HG03108 (cell line): ENCODE results near the gene RNU5D-1.
"Not testable (repeated sequence)": the region's sequence is repeated elsewhere in the genome, so short reads cannot be mapped to it uniquely, and the experiment has no call there.

Experiments
- ATAC-seq: cut with Tn5 transposase; IDR thresholded peaks from one replicate; pipeline ENCODE4 v1.9.1; 2021; ENCODE audit warnings: moderate library complexity; ENCODE audit not compliant: unreplicated experiment

Gene RNU5D-1

DNA sequence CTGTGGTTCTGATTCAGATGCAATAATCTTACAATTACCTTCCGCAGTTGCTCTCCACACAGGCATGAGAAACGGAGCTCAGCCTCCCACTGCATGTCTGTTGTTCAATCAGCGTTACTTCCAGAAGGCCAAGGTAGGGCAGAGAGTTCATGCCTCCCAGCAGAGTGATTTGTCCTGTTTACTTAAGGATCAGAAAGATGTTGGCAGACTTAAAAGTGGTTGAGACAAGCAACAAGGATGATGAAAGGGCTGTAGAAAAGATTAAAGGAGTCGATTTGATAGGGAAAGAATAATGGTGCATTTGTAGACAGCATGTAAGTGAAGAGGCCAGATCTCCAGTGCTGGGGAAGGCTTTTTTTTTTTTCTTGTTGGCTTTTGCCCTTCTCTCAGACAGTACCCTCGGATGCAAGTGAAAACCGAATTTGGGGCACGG, 29.8 kb downstream of the RNU5D-1 start:
- ATAC-seq: no peak

DNA sequence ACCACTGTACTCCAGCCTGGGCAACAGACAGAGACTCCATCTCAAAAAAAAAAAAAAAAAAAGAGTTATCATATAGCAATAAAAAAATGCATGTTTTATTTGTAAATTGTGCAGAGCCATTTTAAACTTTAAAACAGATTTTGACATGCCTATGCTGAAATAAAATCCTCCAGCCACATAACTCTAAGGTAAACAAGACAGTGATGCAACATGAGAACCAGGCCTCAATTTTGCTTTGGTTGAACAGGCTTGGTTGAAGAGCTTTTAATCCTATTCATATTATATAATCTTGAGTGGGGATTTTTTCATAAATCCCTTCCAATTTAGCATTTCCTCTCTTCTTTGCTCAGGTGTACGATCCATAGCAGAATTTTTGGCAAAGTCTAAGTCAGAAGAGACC, 30.4 kb downstream of the RNU5D-1 start:
- no peak for ATAC-seq

DNA sequence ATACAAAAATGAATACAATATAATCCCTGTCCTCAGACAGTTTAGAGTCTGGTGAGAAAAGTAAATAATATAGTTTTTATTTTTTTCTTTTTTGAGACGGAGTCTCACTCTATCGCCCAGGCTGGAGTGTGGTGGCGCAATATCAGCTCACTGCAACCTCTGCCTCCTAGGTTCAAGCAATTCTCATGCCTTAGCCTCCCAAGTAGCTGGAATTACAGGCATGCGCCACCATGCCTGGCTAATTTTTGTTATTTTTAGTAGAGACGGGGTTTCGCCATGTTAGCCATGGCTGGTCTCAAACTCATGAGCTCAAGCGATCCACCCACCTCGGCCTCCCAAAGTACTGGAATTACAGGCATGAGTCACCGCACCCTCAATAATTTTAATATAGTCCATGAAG, 31.6 kb downstream of the RNU5D-1 start:
- ATAC-seq: not testable (repeated sequence)

GRCh38 chr1:44698138-44698537, 32.8 kb downstream of the RNU5D-1 start:
- no peak for ATAC-seq

DNA sequence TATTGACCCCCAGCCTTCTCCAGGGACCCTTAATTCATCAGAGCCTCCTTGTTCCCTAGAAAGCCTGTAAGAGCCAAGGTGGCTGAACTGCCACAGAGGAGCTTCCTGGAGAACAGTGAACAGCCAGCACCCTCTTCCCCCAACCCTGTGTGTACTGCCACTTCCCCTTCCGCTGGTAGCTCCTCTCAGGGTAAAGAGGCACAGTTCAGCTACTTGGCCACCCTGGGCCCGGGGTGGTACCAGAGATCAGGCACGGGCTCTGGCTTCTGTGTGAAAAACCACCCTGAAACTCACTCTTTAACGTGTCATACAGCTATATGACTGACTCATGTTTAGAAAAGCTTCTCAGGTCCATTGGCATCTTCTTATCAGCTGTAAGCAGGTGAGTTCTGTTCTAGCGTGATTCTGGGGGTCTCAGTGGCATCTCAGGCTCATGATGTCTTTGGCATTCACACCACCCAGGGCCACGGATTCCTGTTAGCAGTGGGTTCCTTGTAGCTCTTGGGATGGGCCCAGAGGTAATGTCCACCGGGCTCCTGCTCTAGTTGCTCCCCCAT, 34.1 kb downstream of the RNU5D-1 start:
- peak; percentile 47 for ATAC-seq

DNA sequence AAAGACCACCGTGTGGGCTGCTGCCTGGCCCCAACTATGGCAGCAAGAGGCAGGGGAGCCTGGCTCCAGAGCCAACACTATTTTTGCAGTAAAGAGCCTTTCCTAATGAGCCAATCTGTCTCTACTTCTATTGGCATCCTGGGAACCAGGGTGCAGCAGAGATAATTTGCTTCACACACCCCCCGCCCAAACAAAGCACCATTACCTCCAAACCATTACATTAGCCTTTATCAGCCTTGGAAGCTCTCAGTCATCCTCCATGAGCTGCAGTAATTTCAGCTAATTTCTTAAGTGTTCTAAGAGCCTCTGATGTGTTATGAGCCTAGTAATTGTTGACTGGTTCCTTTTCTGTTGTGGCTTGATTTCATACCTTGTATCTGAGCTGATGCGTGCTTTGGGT, 34.9 kb downstream of the RNU5D-1 start:
- no peak for ATAC-seq

- ATAC-seq: no peak
Measured at GRCh38 chr1:44695671-44696070, 35.3 kb downstream of the RNU5D-1 start.

- ATAC-seq: peak; percentile 67
Measured at GRCh38 chr1:44694863-44695478, 36.0 kb downstream of the RNU5D-1 start.

DNA sequence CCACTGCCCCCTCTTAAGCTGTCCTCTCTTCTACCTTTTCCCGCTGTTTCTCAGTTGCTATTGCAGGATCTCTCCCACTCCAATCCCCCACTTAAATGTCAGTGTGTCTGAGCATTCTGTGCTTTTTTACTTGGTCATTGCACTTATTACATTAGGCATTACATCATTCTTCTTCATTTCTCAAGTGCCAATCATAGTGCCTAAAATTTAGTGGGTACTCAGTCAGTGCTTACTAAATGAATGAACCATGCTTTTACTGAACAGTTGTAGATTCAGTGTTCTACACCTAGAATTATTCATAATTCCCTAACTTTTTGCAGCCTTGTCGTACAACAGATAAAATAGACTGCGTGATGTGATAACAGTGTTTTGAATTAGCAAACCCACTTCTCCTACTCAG, 37.1 kb downstream of the RNU5D-1 start:
- ATAC-seq: no peak

DNA sequence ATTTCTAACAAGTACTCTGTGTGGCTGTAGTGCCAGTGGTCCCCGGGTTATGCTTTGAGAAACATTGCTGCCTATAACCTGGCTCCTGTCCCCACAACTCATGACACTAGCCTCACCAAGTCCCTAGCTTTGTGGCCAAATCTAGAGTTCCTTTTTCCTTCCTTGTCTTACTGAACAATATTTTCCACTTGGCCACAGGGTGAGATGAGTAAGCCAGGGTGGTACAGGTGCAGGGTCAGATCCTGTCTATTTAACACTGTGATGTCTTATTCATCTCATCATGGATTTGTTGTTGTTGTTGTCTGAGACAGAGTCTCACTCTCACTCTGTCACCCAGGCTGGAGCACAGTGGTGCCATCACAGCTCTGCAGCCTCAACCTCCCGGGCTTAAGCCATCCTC, 37.8 kb downstream of the RNU5D-1 start:
- no peak for ATAC-seq

DNA sequence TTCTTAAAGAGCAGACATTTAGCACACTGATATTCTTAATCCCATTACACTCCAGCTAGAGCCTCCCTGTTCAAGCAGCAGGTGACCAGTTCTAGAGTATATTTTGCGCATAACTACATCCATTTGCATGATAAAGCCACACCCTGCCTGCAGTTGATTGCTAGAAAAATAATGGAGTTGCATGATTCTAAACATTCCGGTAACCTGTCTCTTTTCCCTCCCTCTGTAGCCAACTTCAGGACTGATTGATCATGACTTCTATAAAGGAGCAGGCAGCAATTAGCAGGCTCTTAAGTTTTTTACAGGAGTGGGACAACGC, 41.6 kb downstream of the RNU5D-1 start:
- ATAC-seq: no peak

- no peak for ATAC-seq
Measured at GRCh38 chr1:44688760-44689446, 42.1 kb downstream of the RNU5D-1 start.

DNA sequence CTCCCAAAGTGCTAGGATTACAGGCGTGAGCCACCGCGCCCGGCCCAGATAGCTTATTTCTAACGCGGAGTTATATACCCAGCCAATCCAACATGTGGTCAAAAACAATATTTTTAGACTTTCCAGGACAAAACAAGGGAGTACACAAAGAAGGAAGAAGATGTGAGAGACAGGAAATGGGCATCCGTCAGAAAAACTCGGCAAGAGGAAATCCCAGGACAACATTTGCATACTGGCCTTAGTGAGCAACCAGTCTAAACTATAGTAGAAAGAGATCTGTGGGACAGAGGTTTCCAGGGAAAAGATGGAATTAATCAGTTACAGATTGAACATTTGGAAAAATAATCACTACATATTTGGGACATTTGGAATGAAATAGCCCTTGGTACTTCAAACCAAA, 45.1 kb downstream of the RNU5D-1 start:
- ATAC-seq: no peak

DNA sequence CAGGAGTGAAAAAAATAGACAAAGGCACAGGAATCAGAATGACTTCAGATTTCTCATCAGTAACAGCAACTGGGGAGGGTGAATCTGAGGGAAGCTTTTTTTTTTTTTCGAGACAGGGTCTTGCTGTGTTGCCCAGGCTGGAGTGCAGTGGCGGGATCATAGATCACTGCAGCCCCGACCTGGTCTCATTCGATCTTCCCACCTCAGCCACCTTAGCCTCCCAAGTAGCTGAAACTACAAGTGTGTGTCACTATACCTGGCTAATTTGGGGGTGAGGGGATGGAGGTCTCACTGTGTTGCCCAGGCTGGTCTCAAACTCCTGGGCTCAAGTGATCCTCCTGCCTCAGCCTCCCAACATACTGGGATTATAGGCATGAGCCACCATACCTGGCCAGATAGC, 45.8 kb downstream of the RNU5D-1 start:
- no peak for ATAC-seq

DNA sequence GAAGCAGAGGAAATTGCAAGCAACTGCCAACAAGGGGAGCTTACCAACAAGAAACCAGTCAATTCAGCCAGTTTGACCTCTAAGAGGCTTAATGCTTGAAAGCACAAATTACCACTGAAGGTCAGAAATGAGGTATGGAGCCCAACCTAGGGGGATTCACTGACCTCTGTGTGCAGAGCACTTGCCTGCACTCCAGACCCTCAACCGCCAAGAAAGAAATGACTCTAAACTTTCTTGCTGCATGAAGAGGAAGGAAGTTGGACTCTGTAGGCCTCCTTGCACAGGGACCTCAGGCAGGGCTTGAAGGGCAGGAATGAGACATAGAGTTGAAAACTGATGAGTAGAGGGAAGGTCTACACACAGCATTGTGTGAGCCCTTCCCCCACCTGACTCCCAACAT, 46.4 kb downstream of the RNU5D-1 start:
- ATAC-seq: peak; percentile 87

DNA sequence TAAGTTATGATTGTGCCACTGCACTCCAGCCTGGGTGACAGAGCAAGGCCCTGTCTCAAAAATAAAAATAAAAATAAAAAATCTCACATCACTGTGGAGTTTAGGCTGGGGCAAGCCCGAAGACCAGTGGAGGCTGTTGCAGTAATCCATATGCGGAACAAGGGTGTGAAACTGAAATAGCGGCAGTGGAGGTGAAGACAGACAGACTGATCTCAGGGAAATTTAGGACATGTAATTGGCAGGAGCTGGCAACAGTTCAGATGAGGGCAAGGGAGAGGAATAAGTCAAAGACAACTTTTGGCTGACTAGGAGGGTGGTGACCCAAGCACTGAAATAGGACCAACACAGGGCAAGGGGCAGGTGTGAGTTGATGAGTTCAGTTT, 48.1 kb downstream of the RNU5D-1 start:
- no peak for ATAC-seq

DNA sequence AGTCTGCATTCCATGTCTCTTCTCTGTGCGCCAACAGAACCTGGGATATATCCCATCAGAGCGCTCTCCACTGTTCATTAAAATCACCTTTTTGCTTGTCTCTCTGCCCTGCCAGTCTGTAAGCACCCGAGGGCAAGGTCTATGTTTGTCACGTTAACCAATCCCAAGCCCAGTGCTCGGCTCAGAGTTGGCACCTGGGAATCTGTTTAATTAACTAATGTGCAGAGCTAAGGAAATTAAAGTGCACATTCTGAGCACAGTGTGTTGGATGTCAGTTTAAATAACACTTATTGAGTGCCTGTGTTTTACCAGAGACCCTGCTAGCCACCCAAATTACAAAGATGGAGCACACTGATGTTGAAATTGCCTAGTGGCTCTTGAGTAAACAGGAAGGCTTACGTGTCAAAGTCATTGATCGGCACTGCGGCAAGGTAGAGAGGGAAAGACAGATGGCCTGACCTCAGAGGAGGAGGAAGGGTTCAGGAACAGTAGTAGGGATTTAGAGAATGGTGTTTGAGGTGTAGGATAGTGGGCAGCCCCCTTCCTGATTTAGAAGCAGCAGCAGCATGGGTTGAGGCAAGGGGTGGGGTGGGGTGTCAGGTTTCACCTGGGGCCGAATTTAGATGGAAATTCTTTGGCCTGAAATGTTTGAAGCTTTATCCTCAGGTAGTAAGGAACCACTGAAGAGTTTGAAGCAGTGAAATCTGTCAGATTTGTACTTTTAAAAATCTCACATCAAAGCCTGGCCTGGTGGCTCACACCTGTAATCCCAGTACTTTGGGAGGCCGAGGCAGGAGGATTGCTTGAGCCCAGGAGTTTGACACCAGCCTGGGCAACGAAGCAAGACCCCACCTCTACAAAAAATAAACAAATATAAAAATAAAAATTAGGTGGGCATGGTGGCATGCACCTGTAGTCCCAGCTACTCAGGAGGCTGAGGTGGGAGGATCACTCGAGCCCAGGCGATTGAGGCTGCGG, 48.8 kb downstream of the RNU5D-1 start:
- no peak for ATAC-seq
